Cerebellar nuclear complex (tissue), 1 donor: Measurements from ENCODE around the gene RMI2.

Experiments
- DNase-seq, 2 experiments: peaks; one replicate each; lab custom pipeline; 2025; lab: John Stamatoyannopoulos, UW

The RMI2 gene

GRCh38 chr16:11328172-11329070 is 16.8 kb upstream of the RMI2 start:
- no peak for DNase-seq

DNA sequence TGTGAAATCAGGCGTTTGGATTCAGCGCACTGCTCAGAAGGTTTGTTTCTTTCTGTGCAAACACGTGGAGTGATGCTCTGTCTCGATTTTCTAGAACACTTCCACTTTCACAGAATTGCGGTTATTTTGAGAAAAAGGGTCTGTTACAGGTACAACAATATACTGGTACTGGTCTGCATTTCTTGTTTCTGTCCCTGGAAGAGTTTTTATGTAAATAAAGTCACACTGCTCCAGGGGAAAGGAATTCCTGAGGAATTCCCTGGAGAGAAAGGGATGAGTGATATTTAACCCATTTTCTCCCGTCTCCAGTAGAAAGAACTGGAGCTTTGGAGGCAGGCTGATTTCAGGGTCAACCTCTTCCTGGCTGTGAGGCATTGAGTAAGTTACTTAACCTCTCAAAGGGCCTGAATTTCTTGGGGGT is 16.2 kb upstream of the RMI2 start:
- DNase-seq, result no peak

- DNase-seq, result no peak
These were observed 15.4 kb upstream of the RMI2 start for GRCh38 chr16:11329891-11330290.

DNA sequence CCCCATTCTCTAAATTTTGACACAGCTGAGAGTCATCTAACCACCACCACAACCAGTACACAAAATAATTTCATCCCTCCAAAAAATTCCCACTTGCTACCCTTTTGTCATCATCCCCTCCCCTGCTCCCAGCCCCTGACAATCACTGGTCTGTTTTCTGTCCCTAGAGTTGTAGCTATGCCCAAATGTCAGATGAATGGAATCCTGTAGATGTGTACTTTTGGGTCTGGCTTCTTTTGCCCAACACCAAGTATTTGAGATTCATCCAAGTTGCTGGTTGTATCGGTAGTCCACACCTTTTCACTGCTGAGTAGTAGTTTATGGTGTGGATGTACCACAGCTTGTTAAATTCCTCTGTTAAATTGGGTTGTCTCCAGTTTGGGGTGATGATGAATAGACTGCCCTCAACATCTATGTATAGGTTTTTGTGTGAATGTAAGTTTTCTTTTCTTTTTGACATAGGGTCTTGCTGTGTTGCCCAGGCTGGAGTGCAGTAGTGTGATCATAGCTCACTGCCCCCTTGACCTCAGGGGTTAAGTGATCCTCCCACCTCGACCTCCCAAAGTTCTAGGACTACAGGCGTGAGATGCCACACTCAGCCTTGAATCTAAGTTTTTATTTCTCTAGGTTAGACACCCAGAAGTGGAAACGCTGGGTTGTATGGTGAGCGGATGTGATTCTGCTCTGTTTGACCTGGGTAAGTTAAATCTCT is 14.6 kb upstream of the RMI2 start:
- DNase-seq, result no peak

DNA sequence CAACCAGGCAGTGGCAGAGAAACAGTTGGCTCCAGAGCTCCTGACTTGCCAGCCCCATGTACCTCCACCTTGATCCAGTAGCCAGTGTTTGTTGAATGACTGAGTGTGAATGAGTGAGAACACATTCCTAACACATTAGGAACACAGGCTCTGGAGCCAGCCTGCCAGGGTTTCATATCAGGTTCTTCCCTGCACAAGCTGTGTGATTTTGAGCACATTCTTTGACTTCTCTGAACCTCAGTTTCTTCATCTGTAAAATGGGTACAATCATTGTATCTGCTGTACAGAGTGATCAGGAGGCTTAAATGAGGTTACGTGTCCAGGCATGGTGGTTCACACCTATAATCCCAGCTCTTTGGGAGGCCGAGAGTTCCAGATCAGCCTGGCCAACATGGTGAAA is 13.3 kb upstream of the RMI2 start:
- DNase-seq, result no peak

GRCh38 chr16:11333010-11333409 is 12.2 kb upstream of the RMI2 start:
- no peak for DNase-seq

DNA sequence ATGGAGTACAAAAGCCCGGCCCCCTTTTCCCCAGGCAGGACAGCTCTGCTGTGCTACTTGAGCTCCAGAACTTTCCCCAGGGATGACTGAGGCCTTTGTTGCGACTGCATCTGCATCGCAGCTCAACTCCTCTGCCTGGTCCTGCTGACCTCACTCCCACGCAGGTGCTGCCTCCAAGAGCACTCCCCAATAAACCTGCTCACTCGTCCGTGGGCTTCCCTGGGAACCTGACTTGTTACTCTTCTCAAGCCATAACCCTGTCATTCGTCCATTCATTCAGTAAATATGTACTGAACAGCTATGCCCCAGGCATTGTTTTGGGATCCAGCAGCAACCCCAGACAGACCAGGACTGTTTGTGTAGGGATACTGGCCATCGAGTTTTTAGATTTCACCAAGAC is 11.6 kb upstream of the RMI2 start:
- no peak for DNase-seq

- DNase-seq, result no peak
These were observed 10.3 kb upstream of the RMI2 start for GRCh38 chr16:11334831-11335404.

DNA sequence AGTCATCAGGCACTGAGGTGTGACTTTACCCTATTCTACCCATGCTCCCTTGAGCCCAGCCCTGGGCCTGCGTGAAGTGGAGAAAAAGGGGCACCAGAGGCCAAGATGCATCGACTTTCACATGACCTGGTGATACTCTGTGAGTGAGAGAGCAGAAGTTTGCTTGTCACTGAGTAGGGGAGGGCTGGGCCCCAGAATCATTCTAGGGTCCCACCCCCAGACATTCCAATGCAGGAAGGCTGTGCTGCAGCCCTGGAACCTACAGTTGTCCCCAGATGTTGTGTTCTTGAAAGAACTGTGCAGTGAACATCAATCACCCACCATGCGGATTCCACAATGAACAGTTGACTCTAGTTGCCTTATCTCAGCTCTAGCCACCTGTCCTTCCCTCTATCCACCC is 6.2 kb upstream of the RMI2 start:
- DNase-seq, result no peak

- DNase-seq, result no peak
These were observed 4.5 kb upstream of the RMI2 start for GRCh38 chr16:11340710-11341109.

- DNase-seq, result no peak
These were observed 3.9 kb upstream of the RMI2 start for GRCh38 chr16:11341371-11341770.

DNA sequence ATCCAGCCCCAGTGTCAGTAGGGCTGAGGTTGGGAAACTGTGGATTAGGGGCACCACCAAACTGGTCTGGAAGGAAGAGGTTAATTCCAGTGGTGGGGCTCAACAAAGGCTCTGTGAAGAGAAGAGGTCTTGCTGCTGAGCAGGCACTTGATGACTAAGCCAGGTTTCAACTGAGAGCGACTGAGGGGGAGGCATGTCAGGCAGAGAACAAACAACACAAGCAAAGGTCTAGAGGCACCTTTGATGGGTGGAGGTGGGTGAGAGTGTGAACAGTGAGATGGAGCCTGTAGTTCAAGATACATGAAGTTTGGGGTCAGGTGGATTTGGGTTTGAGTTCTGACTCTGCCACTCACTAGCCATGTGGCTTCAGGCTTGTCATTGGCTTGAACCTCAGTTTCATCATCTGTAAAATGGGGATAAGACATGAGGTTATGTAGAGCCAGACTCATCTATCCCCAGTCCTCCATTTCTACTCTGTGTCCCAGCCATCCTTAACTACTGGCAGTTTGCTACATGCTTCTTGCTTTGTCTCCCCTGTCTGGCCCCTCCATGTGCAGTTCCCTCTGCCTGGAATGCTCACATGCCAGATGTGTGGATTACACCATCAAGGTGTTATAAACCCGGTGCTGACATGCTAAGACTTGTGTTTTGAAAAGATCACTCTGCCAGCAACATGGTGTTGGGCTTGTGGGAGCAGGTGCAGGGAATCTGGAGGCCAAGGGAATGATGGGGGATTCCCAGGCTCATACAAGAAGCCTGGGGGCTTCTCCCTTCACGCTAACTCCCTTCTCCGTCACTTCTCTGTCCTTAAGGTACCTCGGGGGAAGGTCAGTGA is 3.0 kb upstream of the RMI2 start:
- no peak for DNase-seq

GRCh38 chr16:11346700-11347319 is 1.6 kb downstream of the RMI2 start:
- DNase-seq, result no peak

DNA sequence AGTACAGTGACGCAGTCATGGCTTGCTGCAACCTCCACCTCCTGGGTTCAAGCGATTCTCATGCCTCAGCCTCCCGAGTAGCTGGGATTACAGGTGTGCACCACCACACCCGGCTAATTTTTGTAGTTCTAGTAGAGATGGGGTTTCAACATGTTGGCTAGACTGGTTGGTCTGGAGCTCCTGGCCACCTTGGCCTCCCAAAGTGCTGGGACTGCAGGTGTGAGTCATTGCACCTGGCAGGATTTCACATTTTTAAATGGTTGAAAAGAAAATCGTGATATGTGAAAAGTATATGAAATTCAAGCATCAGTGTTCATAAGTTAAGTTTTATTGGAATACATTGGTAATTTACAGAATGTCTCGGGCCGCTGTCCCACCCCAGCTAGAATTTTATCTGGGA is 2.6 kb downstream of the RMI2 start:
- DNase-seq, result no peak

GRCh38 chr16:11348737-11349598 is 3.7 kb downstream of the RMI2 start:
- DNase-seq, result no peak

DNA sequence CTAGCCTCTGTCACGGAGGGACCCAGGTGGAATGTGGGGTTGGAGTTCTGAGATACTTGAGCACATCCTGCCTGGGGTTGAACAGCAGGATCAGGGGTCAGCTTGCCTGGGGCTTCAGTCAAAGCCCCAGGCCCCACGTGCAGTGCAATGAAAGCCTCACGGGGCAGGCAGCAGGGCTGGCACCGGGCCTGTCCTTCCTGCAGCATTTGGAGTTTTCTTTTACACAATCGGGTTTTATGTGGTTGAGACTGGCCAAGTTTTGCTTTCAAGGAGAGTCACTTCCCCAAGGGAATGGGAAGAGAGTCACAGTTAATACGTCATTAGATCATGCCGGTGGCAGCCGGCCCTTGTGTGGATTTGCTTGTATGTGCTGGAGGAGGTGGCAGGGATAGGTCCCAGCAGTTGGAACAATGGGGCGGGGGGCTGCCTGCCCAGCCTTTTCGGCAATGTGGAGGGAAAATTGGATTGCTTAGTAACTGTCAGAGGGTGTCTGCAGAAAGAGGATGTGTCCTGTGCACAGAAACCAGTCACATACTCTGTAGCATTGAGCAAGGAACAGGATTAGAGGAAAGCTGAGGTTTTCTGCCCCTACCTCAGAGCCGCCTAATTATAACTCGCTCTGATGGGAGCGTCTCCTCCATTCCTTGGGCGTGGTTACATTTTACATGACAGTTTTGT is 4.5 kb downstream of the RMI2 start:
- no peak for DNase-seq

- no peak for DNase-seq
These were observed 5.3 kb downstream of the RMI2 start for GRCh38 chr16:11350519-11350918.

DNA sequence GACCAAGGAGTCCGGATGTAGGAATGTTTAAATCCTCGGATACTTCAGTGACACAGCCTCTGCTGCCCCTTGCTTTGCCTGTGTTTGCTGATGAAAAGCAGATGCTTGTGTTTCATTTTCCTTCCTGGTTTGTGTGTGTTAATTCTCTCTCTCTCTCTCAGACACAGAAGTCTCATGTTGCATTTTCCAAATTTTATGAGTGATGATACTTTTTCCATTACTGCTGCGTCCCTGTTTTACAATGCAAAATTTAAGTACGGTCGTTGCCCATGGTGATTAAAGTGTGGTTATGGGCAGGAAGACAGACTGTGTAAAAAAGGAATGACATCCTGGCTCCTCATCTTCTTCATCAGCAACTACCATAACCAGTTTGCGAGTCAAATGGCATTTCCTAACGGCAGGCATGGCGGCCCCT is 5.7 kb downstream of the RMI2 start:
- DNase-seq, result no peak

GRCh38 chr16:11353158-11353557 is 7.9 kb downstream of the RMI2 start:
- no peak for DNase-seq

GRCh38 chr16:11354407-11354732 is 9.1 kb downstream of the RMI2 start:
- DNase-seq, result no peak
